Omental fat pad (tissue), 4 donors: ENCODE results near the gene SLC4A2. TPM values are rescaled to one million over a fixed set of nuclear protein-coding genes. Genes with fewer than 3 reads are reported as not detected.

Experiments used
- ATAC-seq: fragments of 150-250 bp; one replicate; pipeline ENCODE4 v1.9.1; 2016; ENCODE audit warnings: mild to moderate bottlenecking, moderate library complexity; ENCODE audit not compliant: low FRiP score
- DNase-seq: peaks from one replicate; pipeline ENCODE4 v3.0.0-alpha.2; 2019; ENCODE audit warnings: low spot score
- total RNA-seq, 4 donors: library from RNA; depleted of rRNA; stranded (reverse); fragments of >200 nt; gene quantifications; one replicate each; pipeline ENCODE4 v1.1.0, GENCODE V29; 2016
- TF ChIP-seq, protein P1 (sequence below), 3 donors: fragments of 450-650 bp; IDR thresholded peaks; one replicate each; pipeline ENCODE4 v1.5.1; 2016 to 2017; ENCODE audit warnings: antibody characterized with exemption in 3 of 3, mild to moderate bottlenecking in 3 of 3, moderate library complexity in 2 of 3

The SLC4A2 gene
- total RNA-seq, 4 donors from 2014 or later, result 115 to 126 (median 118) TPM

DNA sequence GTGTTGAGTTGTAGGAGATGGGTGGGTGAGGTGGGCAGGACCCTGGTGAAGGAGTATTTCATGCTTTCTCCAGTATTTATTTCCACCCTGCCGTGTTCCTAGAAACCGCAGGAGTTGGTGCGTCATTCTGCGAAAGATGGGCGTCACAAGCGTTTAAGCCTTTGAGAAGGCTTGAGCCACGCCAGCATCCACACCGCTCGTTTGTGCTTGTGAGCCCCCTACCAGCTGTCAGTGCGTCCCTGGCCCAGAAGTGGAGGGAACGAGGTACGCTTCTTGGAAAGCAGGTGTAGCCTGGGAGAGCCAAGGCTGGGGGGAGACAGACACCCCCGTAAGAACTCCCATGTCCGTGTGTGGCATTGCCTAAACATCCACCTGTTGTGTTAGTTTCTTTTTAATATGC, 32.6 kb downstream of the SLC4A2 start:
- DNase-seq (no peak), ATAC-seq (no peak)
- TF ChIP-seq, protein P1, sequence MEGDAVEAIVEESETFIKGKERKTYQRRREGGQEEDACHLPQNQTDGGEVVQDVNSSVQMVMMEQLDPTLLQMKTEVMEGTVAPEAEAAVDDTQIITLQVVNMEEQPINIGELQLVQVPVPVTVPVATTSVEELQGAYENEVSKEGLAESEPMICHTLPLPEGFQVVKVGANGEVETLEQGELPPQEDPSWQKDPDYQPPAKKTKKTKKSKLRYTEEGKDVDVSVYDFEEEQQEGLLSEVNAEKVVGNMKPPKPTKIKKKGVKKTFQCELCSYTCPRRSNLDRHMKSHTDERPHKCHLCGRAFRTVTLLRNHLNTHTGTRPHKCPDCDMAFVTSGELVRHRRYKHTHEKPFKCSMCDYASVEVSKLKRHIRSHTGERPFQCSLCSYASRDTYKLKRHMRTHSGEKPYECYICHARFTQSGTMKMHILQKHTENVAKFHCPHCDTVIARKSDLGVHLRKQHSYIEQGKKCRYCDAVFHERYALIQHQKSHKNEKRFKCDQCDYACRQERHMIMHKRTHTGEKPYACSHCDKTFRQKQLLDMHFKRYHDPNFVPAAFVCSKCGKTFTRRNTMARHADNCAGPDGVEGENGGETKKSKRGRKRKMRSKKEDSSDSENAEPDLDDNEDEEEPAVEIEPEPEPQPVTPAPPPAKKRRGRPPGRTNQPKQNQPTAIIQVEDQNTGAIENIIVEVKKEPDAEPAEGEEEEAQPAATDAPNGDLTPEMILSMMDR (IDR thresholded peaks at IDR 0.05), result no peak

DNA sequence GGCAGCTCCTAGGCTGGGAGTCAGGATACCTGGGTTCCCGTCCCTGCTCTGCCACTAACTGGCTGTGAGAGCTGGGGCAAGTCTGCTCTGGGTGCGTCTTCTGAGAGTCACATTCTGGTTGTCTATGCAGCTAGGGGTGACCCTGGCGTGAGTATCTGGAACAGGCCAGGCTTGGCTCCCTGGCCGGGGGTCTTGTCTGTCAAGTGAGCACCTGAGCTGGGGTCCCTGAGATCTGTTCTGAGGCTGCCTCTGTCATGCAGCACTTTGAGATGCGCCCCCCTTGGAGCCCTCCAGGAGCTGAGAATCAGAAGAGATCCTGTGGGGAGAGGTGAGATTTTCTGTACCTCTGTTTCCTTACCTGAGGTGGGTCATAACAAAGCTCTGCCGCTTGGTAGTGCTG, 34.4 kb downstream of the SLC4A2 start:
- no peak for ATAC-seq
- TF ChIP-seq, protein P1 (IDR thresholded peaks at IDR 0.05), result no peak
- DNase-seq, result no peak

DNA sequence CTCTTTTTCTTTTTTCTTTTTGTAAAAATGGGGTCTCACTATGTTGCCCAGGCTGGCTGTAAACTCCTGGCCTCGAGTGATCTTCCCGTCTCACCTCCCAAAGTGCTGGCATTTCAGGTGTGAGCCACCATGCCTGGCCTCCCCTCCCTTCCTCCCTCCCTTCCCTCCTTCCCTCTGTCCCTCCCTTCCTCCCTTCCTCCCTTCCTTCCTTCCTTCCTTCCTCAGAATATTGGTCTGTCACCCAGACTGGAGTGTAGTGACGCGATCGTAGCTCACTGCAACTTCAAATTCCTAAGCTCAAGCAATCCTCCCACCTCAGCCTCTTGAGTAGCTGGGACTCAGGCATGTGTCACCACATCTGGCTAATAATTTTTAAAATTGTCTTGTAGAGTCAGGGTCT, 35.3 kb downstream of the SLC4A2 start:
- ATAC-seq (no peak), DNase-seq (no peak)
- TF ChIP-seq, protein P1 (IDR thresholded peaks at IDR 0.05), result no peak

DNA sequence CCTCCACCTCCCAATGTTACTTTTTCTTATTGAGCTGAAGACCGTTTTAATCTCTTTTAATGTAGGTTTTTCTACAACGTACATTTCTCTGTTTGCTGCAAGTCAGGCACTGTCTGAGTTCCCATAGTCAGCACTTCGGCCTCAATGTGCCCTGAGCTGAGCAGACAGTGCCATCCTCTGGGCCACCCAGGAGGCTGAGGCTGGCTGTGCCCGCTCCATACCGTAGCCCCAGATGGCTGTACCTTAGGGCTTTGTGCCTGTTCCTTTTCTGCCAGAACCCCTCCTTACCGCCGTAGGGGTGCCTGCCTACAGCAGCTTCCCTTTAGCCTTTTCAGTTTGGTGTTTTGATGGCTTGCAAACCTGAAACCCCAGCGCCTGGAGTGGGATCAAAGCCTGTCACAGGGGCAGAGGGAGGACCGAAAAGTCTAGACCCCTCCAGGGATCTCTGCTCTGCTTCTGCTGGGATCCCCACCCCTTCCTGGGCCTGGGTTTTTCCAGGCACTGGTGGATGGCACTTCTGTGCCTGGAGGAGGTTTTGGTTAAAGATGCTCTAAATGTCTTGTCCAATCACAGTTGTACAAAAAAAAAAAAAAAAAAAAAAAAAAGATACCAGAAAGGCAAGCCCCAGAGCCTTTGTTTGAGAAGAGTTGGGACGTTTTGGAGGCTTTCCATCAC, 35.9 kb downstream of the SLC4A2 start:
- ATAC-seq, result no peak
- DNase-seq, result no peak
- TF ChIP-seq, protein P1 (IDR thresholded peaks at IDR 0.05), result no peak

DNA sequence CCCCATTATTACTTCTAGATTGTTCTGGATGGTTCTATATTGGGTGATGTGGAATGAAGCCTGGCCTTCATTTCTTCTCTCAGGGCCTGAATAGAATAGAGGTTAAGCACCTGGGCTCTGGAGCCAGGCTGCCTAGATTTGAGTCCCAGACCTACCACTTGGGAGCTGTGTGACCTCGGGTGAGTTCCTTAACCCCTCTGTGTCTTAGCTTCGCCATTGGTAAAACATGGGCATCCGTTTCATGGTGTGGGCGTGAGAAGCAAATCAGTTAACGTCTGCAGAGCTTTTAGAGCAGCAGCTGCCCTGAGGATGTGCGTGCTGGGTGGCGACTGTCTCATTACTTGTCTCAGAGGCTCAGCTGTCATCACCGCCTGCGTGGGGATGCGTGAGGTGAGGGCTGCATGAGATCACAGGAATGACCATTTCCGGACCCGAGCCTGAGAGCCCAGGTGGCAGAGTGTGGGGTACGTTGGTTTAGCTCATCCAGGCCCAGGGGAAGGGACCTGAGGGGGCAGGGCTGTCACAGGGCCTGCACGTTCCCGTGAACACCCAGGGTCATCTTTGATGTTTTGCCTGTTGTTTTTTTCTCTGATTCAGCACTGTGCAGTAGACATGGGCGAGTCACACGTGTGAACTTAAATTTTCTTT, 36.6 kb downstream of the SLC4A2 start:
- ATAC-seq (no peak), DNase-seq (no peak)
- TF ChIP-seq, protein P1 (IDR thresholded peaks at IDR 0.05), result no peak

DNA sequence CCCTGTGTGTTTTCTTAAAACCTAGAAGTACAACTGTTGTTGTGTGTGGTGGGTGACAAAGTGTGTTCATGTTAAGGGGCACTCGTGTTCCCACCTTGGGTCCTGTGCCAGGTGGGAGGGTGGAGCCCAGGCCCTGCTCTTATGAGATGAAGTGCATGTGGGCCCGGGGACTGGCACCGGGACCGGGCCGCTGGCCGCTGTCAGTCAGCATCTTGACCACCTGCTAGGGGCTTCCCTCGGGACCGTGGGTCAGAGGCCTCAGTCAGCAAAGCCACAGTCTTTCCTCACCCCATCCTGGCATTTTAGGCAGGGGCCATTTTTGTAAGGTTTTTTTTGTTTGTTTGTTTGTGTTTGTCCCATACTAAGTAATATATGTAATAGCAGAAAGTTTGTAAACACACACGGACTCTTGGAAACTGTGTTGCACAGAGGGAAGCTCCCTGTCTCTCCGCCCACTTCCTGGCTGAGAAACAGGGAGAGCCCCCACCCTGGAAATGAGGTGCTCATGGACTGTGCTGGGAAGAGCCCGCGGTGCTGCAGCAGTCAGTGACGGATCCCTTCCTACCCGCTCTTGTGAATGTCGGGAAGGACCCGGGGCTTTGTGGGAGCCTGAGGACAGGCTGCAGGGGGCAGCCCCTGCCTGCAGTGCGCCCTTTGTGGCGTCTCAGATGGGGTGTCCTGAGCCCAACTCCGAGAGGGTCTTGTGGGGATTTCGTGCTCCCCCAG, 40.3 kb downstream of the SLC4A2 start:
- TF ChIP-seq, protein P1 (IDR thresholded peaks at IDR 0.05), result no peak
- no peak for ATAC-seq

More for the DNA sequence above, 40.3 kb downstream of the SLC4A2 start:
- no peak for DNase-seq
